ENCODE measurements around the gene ATPAF2. TPM values are rescaled to one million over a fixed set of nuclear protein-coding genes. Genes with fewer than 3 reads are reported as not detected.

The ATPAF2 gene
- total RNA-seq, 1 experiment from 2014 or later: 46.1 TPM

- peak overlapping the region; percentile 63 for H3K4me2 ChIP-seq (ENCODE audit: low read length)
- H3K36me3 ChIP-seq (ENCODE audit: control insufficient read depth in 1 of 2, insufficient read depth in 2 of 2, low read length in 2 of 2): no peaks in the 10 kb centered on the region
- peak overlapping the region; percentile 50 for H3K9ac ChIP-seq (ENCODE audit: low read length)
- H3K27me3 ChIP-seq (ENCODE audit: insufficient read depth, low read length): no peaks in the 10 kb centered on the region
- 0 out of 4 replicates have a peak overlapping the region, but pooled peaks of 1 of the 2 experiments have one; percentile 11 for H3K4me3 ChIP-seq (replicated peaks in 1 of 2; ENCODE audit: low read depth in 1 of 2, low read length in 2 of 2)
- peak overlapping the region; percentile 73 for H2AFZ ChIP-seq (ENCODE audit: low read depth, low read length, poor library complexity, severe bottlenecking)
- no peaks in the 10 kb centered on the region for H3K79me2 ChIP-seq (ENCODE audit: insufficient read depth, low read length)
- no peaks in the 10 kb centered on the region for H3K9me2 ChIP-seq (ENCODE audit: insufficient read depth)
- H3K4me1 ChIP-seq (ENCODE audit: control insufficient read depth in 1 of 2, insufficient read depth in 2 of 2, low read length in 2 of 2): peaks cover 18 to 34% of the 10 kb centered on the region in 2 experiments
- DNase-seq (ENCODE audit: low read depth, low spot score) (no peak), ATAC-seq (peak; percentile 37)
- ChIA-PET RAD21 (ENCODE audit: low non-redundant PET in 1 of 2, low total read pairs in 2 of 2, uncharacterized antibody in 2 of 2, unreplicated experiment in 2 of 2) (no interaction called here), CTCF (interaction anchor here (1.4 kb wide), 1 partner anchor 14 kb away, joined by 4 read pairs; no protein-coding TSS in a partner anchor), POLR2A (interaction anchor here (1.7 kb wide), 1 partner anchor 18 kb away, joined by 6 read pairs; the partner anchor contains the start of genes DRC3 and TOM1L2)
- no peaks in the 10 kb centered on the region for H4K20me1 ChIP-seq (ENCODE audit: insufficient read depth)
- H3K27ac ChIP-seq (ENCODE audit: low read depth, low read length): peak overlapping the region; percentile 64; the same call in 1 of the 2 replicates
- intact Hi-C loops (cut with micrococcal nuclease): loop anchor here (2.0 to 5.0 kb wide), 2 partner anchors 47 to 67 kb away; partner anchors contain the start of genes ATPAF2 and GID4
- TF ChIP-seq RAD21 (IDR thresholded peaks at IDR 0.05; ENCODE audit: low read depth) (no peak), POLR2AphosphoS5 (IDR thresholded peaks at IDR 0.05; ENCODE audit: low read depth, low read length) (no peak), YY1 (IDR thresholded peaks at IDR 0.05; ENCODE audit: extremely low read depth, insufficient replicate concordance, low read depth, low read length) (no peak), CBX3 (IDR thresholded peaks at IDR 0.05; ENCODE audit: low read depth) (no peak), EZH2phosphoT487 (IDR thresholded peaks at IDR 0.05; ENCODE audit: borderline replicate concordance) (no peak), ZNF274 (IDR thresholded peaks at IDR 0.05; ENCODE audit: low read depth, low read length) (no peak), CEBPB (IDR thresholded peaks at IDR 0.05; ENCODE audit: low read depth) (no peak), SRF (IDR thresholded peaks at IDR 0.05; ENCODE audit: low read depth) (no peak), FOSL1 (IDR thresholded peaks at IDR 0.05; ENCODE audit: low read depth) (no peak), EZH2 (IDR thresholded peaks at IDR 0.05) (no peak)
- TF ChIP-seq, protein P1, sequence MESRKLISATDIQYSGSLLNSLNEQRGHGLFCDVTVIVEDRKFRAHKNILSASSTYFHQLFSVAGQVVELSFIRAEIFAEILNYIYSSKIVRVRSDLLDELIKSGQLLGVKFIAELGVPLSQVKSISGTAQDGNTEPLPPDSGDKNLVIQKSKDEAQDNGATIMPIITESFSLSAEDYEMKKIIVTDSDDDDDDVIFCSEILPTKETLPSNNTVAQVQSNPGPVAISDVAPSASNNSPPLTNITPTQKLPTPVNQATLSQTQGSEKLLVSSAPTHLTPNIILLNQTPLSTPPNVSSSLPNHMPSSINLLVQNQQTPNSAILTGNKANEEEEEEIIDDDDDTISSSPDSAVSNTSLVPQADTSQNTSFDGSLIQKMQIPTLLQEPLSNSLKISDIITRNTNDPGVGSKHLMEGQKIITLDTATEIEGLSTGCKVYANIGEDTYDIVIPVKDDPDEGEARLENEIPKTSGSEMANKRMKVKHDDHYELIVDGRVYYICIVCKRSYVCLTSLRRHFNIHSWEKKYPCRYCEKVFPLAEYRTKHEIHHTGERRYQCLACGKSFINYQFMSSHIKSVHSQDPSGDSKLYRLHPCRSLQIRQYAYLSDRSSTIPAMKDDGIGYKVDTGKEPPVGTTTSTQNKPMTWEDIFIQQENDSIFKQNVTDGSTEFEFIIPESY (IDR thresholded peaks at IDR 0.05; ENCODE audit: extremely low read depth, insufficient replicate concordance, low read length): no peak
- TF ChIP-seq, protein P2, sequence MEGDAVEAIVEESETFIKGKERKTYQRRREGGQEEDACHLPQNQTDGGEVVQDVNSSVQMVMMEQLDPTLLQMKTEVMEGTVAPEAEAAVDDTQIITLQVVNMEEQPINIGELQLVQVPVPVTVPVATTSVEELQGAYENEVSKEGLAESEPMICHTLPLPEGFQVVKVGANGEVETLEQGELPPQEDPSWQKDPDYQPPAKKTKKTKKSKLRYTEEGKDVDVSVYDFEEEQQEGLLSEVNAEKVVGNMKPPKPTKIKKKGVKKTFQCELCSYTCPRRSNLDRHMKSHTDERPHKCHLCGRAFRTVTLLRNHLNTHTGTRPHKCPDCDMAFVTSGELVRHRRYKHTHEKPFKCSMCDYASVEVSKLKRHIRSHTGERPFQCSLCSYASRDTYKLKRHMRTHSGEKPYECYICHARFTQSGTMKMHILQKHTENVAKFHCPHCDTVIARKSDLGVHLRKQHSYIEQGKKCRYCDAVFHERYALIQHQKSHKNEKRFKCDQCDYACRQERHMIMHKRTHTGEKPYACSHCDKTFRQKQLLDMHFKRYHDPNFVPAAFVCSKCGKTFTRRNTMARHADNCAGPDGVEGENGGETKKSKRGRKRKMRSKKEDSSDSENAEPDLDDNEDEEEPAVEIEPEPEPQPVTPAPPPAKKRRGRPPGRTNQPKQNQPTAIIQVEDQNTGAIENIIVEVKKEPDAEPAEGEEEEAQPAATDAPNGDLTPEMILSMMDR (IDR thresholded peaks at IDR 0.05 in 2 of 3, conservative IDR thresholded peaks at IDR 0.05 in 1 of 3; ENCODE audit: borderline replicate concordance in 1 of 3, insufficient read depth in 1 of 3, low read depth in 2 of 3, low read length in 2 of 3): no peak
- no TSS peak for BruUV-seq (replicated peaks)
- no peaks in the 10 kb centered on the region for H3K9me3 ChIP-seq (ENCODE audit: control insufficient read depth in 1 of 2, insufficient read depth in 1 of 2, low read depth in 1 of 2, low read length in 2 of 2)
These were observed 48.7 kb downstream of the ATPAF2 start for GRCh38 chr17:17990282-17990681.
